ENCODE results near the gene NOL4L. TPM values are rescaled to one million over a fixed set of nuclear protein-coding genes. Genes with fewer than 3 reads are reported as not detected.

NOL4L gene
- total RNA-seq, 1 donor from 2014 or later: 13.2 TPM

DNA sequence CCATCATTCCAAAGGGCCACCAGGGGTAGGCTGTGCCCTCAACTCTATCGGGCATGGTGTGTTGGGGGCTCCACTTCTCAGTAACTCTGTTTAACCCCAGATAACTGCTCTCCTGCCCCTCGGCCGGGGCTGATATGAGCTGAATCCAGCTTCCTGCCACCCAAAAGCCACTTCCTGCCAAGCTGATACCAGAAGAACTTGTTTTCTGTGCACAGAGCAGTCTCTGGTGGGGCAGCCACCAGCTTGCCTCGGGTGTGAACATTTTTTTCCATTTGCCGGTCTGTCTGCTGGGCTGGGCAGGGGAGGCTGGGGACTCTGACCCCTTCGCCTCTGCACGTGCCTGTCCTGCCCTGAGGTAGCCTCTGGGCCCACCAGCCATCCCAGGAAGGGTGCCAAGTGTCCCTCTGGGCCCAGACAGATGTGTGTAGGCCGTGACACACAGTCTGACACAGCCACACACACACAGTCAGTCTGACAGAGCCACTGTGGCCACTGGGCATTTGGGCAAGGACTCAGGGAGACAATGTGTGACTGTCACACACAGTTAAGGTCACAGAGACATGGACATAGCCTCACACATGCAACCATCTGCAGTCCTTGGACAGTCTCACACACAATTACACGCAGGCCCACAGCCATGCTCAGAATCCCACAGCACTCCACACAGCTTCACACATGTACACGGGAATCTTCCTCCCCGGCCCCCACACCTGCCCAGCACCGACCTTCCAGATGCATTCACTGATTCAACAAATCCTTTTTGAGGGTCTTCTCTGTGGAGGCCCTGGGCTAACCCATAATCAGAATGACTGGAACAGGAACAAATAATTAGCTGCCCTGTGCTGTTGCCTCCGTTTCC is 45.1 kb downstream of the NOL4L start:
- Mint-ChIP-seq H3K27ac (peak overlapping the region; percentile 99), H3K4me1 (ENCODE audit: low read depth) (peaks cover 52% of the 10 kb centered on the region), H3K36me3 (ENCODE audit: low read depth) (peaks cover 8% of the 10 kb centered on the region), H3K9me3 (no peaks in the 10 kb centered on the region), H3K4me3 (ENCODE audit: low read depth) (peak overlapping the region; percentile 75), H3K27me3 (ENCODE audit: low read depth) (no peaks in the 10 kb centered on the region)
- DNase-seq (ENCODE audit: low spot score): peak; percentile 74
- intact Hi-C loops (cut with micrococcal nuclease): no loop called here

DNA sequence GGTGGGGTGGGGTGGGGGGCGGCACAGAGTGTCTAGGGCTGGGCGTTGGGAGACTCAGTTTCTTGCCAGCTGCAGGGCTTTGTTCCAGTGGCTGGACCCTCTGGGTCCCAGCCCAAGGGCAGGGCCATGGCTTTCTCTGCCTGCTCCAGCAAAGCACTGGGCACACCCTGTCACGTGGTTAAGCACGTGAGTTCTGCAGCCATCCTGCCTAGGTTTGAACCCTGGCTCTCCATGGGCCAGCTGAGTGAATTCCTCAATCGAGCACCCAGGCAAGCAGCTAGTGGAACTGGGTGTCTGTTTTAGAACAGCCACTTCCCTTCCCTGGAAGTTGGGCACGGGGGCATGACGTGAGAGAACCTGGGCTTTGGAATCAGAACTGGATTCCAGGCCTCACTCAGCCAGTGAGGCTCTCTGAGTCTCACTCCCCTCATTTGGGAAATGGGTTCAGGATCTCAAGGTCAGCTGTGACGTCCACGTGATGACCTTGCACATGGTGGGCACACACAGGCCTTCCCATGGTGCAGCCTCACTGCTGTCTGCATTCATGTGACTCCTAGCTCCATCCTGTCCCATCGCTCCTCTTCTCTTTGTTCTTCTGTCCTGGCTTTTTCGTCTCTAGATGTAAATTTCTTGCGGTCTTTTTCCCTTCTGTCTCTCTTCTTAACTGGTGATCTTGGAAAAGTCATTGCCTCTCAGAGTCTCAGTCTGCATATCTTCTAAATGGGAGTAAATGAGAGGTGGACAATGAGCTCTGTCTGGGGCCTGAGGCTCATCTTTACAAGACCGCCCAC is 45.9 kb downstream of the NOL4L start:
- intact Hi-C loops (cut with micrococcal nuclease): no loop called here
- Mint-ChIP-seq H3K27ac (peak overlapping the region; percentile 99), H3K4me1 (ENCODE audit: low read depth) (peaks cover 59% of the 10 kb centered on the region), H3K9me3 (no peaks in the 10 kb centered on the region), H3K4me3 (ENCODE audit: low read depth) (peak overlapping the region; percentile 75), H3K27me3 (ENCODE audit: low read depth) (no peaks in the 10 kb centered on the region), H3K36me3 (ENCODE audit: low read depth) (peaks cover 8% of the 10 kb centered on the region)
- peak; percentile 22 for DNase-seq (ENCODE audit: low spot score)

DNA sequence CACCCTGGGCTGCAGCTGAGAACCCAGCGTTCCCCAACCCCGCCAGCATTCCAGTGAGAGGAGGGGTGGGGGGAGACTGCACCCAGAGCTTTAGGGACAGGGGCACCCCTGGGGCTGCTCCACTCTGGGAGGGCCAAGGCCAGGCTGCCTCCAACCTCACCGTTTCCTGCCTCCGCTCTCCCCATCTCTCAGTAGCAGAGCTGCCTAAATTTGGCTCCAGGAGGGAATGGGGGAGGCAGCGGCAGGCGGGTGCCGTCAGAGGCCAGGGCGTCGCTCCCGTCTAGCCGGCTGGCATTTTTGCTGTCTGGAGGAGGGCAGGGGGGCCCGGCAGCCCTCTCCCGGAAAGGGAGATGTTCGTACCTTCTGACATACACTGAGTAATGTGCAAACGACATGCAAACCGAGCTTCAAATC is 46.6 kb downstream of the NOL4L start:
- H3K4me3 Mint-ChIP-seq (ENCODE audit: low read depth): peak overlapping the region; percentile 59
- H3K27ac Mint-ChIP-seq: peak overlapping the region; percentile 99
- intact Hi-C loops (cut with micrococcal nuclease): no loop called here

DNA sequence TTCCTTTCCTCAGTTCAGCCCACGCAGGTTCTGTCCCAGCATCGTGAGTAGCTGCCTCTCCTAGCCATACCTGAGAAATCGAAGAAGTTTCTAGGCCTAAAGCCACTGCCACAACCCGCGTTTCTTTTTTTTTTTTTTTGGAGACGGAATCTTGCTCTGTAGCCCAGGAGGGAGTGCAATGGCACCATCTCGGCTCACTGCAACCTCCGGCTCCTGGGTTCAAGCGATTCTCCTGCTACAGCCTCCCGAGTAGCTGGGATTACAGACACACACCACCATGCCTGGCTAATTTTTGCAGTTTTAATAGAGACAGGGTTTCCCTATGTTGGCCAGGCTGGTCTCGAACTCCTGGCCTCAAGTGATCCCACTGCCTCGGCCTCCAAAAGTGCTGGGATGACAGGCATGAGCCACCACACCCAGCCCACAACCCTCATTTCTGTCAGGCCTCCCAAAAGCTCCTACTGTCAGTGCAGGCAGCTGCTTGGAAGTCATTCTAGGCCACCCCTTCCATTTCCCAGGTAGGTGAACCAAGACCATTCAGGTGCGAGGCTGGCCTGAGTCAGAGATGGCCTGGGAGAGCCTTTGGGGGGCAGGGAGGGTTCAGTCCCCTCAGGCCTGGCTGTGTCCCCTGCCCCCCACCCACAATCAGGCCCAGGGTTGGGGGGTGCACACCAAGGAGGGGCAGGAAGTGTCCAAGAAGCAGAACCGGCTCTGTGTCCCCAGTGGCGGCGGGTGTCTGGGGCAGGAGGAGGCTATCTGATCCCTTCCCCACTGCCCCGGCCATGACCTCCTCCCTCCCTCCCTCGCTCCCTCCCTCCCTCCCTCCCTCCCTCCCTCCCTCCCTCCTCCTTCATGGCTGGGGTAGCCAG is 47.2 kb downstream of the NOL4L start:
- peaks cover 8% of the 10 kb centered on the region for H3K36me3 Mint-ChIP-seq (ENCODE audit: low read depth)
- H3K9me3 Mint-ChIP-seq: no peaks in the 10 kb centered on the region
- peak overlapping the region; percentile 97 for H3K4me3 Mint-ChIP-seq (ENCODE audit: low read depth)
- H3K27ac Mint-ChIP-seq: peak overlapping the region; percentile 99
- peaks cover 67% of the 10 kb centered on the region for H3K4me1 Mint-ChIP-seq (ENCODE audit: low read depth)
- DNase-seq (ENCODE audit: low spot score): no peak
- no peaks in the 10 kb centered on the region for H3K27me3 Mint-ChIP-seq (ENCODE audit: low read depth)
- intact Hi-C loops (cut with micrococcal nuclease): loop anchor here (2.0 kb wide), 1 partner anchor 179 kb away; the partner anchor contains the start of gene ASXL1

More for the DNA sequence above, 46.6 kb downstream of the NOL4L start:
- peaks cover 8% of the 10 kb centered on the region for H3K36me3 Mint-ChIP-seq (ENCODE audit: low read depth)
- DNase-seq (ENCODE audit: low spot score): no peak
- no peaks in the 10 kb centered on the region for H3K27me3 Mint-ChIP-seq (ENCODE audit: low read depth)
- peaks cover 65% of the 10 kb centered on the region for H3K4me1 Mint-ChIP-seq (ENCODE audit: low read depth)
- H3K9me3 Mint-ChIP-seq: no peaks in the 10 kb centered on the region

DNA sequence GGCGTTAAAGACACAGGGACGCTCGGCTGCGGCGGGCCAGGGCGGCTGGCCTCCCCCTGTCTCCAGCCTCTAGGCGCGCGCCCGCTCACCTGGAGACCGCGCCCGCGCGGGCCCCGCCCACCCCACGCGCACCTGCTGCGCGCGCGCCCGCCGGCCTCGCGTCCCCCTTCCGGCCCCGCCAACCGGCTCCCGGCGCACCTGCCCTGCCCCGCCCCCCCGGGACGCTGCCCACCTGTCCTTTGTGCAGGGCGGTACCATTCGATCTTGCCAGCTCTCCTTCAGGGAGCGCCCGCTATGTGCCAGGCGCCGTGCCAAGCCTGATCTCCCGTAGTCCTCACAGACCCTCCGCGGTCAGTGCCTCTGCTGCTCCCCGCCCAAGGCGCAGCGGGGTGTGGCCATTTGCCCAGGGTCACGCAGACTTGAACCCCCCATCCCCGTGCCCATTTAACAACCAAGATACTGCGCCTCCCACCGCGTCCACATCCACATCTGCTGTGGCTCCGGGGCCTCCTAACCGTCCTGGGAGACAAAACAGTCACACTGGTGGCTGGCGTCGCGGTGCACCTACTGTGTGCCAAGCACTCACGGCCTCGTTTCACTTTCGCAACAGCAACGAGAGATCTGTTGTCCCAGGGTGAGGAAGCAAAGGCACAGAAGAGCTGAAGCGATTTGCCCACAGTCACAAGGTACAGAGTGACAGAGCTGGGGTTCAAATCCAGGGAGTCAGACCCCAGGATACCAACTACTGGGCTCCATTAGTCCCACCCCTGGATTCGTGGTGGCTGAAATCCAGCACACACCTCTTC is 48.1 kb downstream of the NOL4L start:
- H3K4me3 Mint-ChIP-seq (ENCODE audit: low read depth): peak overlapping the region; percentile 97
- H3K9me3 Mint-ChIP-seq: no peaks in the 10 kb centered on the region
- intact Hi-C loops (cut with micrococcal nuclease): loop anchor here (2.0 kb wide), 1 partner anchor 178 kb away; the partner anchor contains the start of gene ASXL1
- H3K27me3 Mint-ChIP-seq (ENCODE audit: low read depth): no peaks in the 10 kb centered on the region
- peaks cover 63% of the 10 kb centered on the region for H3K4me1 Mint-ChIP-seq (ENCODE audit: low read depth)
- peak overlapping the region; percentile 98 for H3K27ac Mint-ChIP-seq
- peaks cover 3% of the 10 kb centered on the region for H3K36me3 Mint-ChIP-seq (ENCODE audit: low read depth)
- DNase-seq (ENCODE audit: low spot score): peak; percentile 72

DNA sequence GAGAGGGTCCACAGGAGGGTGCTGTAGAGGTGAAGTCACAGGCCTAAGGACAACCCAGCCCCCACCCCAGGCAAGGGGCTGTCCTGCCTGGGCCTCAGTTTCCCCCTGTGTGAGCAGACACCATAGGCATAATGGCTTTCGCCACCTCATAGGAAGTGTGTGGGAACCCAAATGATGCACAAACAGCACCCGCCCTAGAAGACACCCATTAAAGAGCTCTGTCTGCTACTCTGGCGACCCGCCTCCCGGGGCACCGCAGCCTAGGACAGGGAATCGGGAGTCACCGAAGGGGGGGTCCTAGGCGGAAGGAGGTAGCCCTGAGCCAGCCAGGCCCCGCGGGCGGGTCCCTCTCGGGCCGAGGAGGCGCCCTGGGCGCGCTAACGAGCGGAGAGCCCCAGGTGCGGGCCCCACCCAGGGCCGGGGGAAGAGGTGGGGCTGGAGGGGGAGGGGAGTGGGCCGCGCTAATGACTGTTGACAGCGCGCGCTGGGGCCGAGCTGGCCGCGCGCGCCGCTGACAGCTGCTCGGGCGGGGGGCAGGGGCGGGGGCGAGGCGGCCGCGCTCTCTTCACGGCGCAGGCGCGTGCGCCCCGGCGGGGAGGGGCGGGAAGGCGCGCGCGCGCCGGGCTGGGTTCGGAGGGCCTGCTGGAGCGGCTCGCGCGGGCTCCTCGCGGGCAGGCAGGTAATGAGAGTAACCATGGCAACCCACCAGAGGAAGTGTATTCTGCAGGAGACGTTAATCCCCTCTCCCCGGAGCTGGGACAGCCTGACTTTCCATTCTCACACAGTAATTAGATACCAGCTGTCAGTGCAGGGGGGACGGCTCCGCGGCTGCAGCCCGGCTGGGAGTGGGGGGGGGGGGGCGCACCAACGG is 48.9 kb downstream of the NOL4L start:
- Mint-ChIP-seq H3K9me3 (no peaks in the 10 kb centered on the region), H3K27ac (peak overlapping the region; percentile 79), H3K4me1 (ENCODE audit: low read depth) (peaks cover 61% of the 10 kb centered on the region), H3K27me3 (ENCODE audit: low read depth) (no peaks in the 10 kb centered on the region), H3K4me3 (ENCODE audit: low read depth) (peak overlapping the region; percentile 66), H3K36me3 (ENCODE audit: low read depth) (peaks cover 3% of the 10 kb centered on the region)
- DNase-seq (ENCODE audit: low spot score): peak; percentile 81
- intact Hi-C loops (cut with micrococcal nuclease): loop anchor here (2.0 kb wide), 2 partner anchors 49 to 177 kb away; partner anchors contain the start of genes ASXL1 and NOL4L

DNA sequence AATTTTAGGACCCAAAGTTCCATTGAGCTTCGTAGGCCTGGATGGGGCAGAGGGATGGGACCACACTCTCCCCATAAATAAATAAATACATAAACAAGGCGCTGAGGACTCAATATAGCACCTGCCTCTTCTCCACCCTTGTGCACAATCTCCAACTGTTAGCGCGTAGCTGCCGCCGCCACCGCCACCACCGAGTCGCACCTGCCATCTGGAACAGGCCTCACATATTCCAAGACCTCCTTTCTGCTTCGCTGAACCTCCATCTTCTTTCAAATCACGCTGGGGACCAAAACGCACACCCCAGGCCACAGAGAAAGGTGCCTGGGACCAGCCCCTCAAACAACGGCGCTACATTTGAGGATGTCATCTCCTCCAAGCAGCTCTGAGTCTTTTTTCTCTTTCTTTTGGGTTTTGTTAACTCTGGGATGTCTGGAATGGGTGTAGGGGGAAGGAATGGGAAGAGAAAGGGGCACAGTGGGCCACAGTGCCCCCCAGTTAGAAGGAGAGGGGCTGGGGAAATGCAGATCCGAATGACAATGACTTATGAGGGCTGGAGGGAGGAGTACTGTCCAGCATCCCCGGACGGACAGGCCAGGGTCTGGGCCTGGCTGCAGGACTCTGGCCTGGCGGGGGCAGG is 49.7 kb downstream of the NOL4L start:
- intact Hi-C loops (cut with micrococcal nuclease): loop anchor here (2.0 kb wide), 1 partner anchor 49 kb away; the partner anchor contains the start of gene NOL4L
- Mint-ChIP-seq H3K4me3 (ENCODE audit: low read depth) (peak overlapping the region; percentile 66), H3K36me3 (ENCODE audit: low read depth) (peaks cover 3% of the 10 kb centered on the region), H3K4me1 (ENCODE audit: low read depth) (peaks cover 56% of the 10 kb centered on the region), H3K27ac (peak overlapping the region; percentile 79), H3K27me3 (ENCODE audit: low read depth) (no peaks in the 10 kb centered on the region), H3K9me3 (no peaks in the 10 kb centered on the region)
- no peak for DNase-seq (ENCODE audit: low spot score)

DNA sequence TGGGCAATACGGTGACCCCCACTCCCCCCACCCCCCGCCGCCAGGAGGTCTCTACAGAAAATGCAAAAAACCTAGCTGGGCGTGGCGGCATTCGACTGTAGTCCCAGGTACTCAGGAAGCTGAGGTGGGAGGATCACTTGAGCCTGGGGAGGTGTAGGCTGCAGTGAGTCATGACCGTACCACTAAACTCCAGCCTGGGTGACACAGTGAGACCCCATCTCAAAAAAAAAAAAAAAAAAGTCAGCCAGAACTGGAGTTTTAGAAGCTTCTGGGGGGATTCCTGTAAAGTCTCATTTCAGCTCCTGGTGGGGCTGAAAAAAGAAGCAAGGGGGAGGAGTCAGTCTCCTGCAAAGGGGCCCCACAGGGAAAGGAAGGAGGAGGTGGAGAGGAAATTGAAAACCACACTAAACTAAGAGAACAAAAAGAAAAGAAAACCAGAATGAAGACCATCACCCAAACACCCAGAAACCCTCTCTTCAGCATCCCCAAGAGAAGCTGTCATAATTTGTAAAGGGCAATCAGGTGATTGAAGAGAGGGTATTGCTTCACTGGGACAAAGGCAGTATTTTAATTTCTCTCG is 50.4 kb downstream of the NOL4L start:
- DNase-seq (ENCODE audit: low spot score): no peak
- peaks cover 52% of the 10 kb centered on the region for H3K4me1 Mint-ChIP-seq (ENCODE audit: low read depth)
- no peaks in the 10 kb centered on the region for H3K9me3 Mint-ChIP-seq
- intact Hi-C loops (cut with micrococcal nuclease): loop anchor here (2.0 kb wide), 1 partner anchor 50 kb away; the partner anchor contains the start of gene NOL4L
- H3K27me3 Mint-ChIP-seq (ENCODE audit: low read depth): no peaks in the 10 kb centered on the region
- peaks cover 3% of the 10 kb centered on the region for H3K36me3 Mint-ChIP-seq (ENCODE audit: low read depth)
- peak overlapping the region; percentile 79 for H3K4me3 Mint-ChIP-seq (ENCODE audit: low read depth)
- H3K27ac Mint-ChIP-seq: peak overlapping the region; percentile 79

DNA sequence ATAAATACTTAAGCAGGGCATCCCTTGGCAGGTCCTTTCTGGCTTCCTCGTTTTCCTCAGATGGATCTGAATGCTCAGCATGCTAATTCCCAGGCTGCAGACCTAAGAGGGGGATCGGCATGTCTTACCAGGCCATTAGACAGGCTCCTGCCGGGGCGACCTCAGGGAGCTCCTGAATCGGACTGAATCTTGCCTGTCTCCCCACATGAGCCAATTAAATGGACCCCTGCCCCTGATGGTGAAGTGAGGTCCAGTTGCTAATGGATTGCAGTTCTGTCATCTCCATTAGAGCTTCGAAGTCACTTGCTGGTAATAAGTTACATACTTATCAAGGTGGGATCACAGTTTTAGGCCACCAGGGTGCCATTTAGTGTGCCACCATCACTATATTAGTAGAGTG is 51.4 kb downstream of the NOL4L start:
- H3K27ac Mint-ChIP-seq: peak overlapping the region; percentile 24
- DNase-seq (ENCODE audit: low spot score): no peak
- no peak overlapping the region for H3K4me3 Mint-ChIP-seq (ENCODE audit: low read depth)
- H3K27me3 Mint-ChIP-seq (ENCODE audit: low read depth): no peaks in the 10 kb centered on the region
- no peaks in the 10 kb centered on the region for H3K36me3 Mint-ChIP-seq (ENCODE audit: low read depth)
- peaks cover 46% of the 10 kb centered on the region for H3K4me1 Mint-ChIP-seq (ENCODE audit: low read depth)
- H3K9me3 Mint-ChIP-seq: no peaks in the 10 kb centered on the region
- intact Hi-C loops (cut with micrococcal nuclease): loop anchor here (2.0 kb wide), 1 partner anchor 51 kb away; the partner anchor contains the start of gene NOL4L

DNA sequence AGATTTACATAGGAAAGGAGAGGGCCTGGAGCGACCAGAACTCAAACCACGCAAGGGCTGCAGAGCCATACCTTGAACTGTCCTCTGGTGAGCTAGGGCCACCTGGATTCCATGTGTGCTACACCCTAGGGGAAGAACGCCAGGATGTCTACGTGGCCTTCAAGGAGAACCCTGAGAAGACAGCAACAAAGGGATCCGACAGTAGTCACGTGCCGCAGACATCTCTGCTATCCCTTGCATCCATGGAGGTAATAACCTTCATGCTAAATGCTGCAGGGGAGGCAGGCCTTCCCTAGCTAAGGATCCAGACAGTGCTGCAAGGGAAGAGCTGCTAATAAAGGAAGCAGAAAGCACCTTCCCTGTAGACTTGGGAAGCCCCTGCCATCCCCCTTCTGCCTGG is 52.9 kb downstream of the NOL4L start:
- H3K27me3 Mint-ChIP-seq (ENCODE audit: low read depth): no peaks in the 10 kb centered on the region
- H3K27ac Mint-ChIP-seq: no peak overlapping the region
- H3K4me3 Mint-ChIP-seq (ENCODE audit: low read depth): no peak overlapping the region
- peaks cover 44% of the 10 kb centered on the region for H3K4me1 Mint-ChIP-seq (ENCODE audit: low read depth)
- H3K9me3 Mint-ChIP-seq: no peaks in the 10 kb centered on the region
- H3K36me3 Mint-ChIP-seq (ENCODE audit: low read depth): peaks cover under 1% of the 10 kb centered on the region
- intact Hi-C loops (cut with micrococcal nuclease): no loop called here
- DNase-seq (ENCODE audit: low spot score): no peak

Measured in activated T-helper 2 cell treated with anti-CD3 and anti-CD28 coated beads, Interferon-gamma antibody, Interleukin-2, Interleukin-4, amounts not matched to agents 10 μg/mL and 5 μg/mL and 100 μg/mL, durations not matched to agents 14 hours and 24 hours and 36 hours (primary cell).